Endothelial cell of umbilical vein (primary cell): ENCODE results near the gene ARHGEF12. TPM values are rescaled to one million over a fixed set of nuclear protein-coding genes. Genes with fewer than 3 reads are reported as not detected.

Source experiments
- BruUV-seq: library from RNA; stranded (reverse); fragments of 400-500 nt; replicated peaks from 2 replicates; lab custom pipeline; 2021; lab: Mats Ljungman, UMichigan
- CTCF ChIA-PET: fragments of 300-600, 350-600 bp; sonication (Branson Sonifier 250); formaldehyde crosslinking; loops from one replicate; lab custom pipeline; 2021; ENCODE audit warnings: antibody characterized with exemption, inconsistent platforms; lab: Charles Lee
- POLR2A ChIA-PET: fragments of 300-600, 350-600 bp; sonication (Branson Sonifier 250); formaldehyde crosslinking; loops from one replicate; lab custom pipeline; 2021; ENCODE audit warnings: antibody characterized with exemption, inconsistent platforms; lab: Charles Lee
- DNase-seq: peaks from one replicate; pipeline ENCODE4 v3.0.0-alpha.2; 2011; ENCODE audit warnings: low read depth, low spot score
- FAIRE-seq: peaks from 2 replicates; lab custom pipeline; 2011; peaks lifted over from hg19 to GRCh38; lab: Jason Lieb, UNC
- H2AFZ ChIP-seq: 2 replicates; pipeline ENCODE4 v1.6.0; 2012; ENCODE audit warnings: low read depth, low read length, control low read depth, inconsistent platforms
- H3K27ac ChIP-seq: 2 replicates; pipeline ENCODE4 v1.5.1; 2011; ENCODE audit warnings: low read depth, mild to moderate bottlenecking, control low read depth, low read length, moderate library complexity; ENCODE audit not compliant: insufficient read depth
- H3K27me3 ChIP-seq, 2 experiments: 2 replicates each; pipeline versions ENCODE4 v1.6.0 to v1.6.1; 2011; ENCODE audit warnings: low read length in 2 of 2, mixed read lengths in 1 of 2; ENCODE audit not compliant: control insufficient read depth in 2 of 2, insufficient read depth in 2 of 2
- H3K36me3 ChIP-seq, 2 experiments: 2 replicates in 1 of 2; 3 replicates in 1 of 2; pipeline ENCODE4 v1.5.1; 2011; ENCODE audit warnings: low read length in 2 of 2, mild to moderate bottlenecking in 1 of 2, moderate library complexity in 1 of 2; ENCODE audit not compliant: control insufficient read depth in 2 of 2, insufficient read depth in 2 of 2; ENCODE audit errors: extremely low read depth in 1 of 2
- H3K4me1 ChIP-seq: 3 replicates; pipeline ENCODE4 v1.5.1; 2011; ENCODE audit warnings: mild to moderate bottlenecking, low read length; ENCODE audit not compliant: control insufficient read depth, insufficient read depth; ENCODE audit errors: extremely low read depth
- H3K4me2 ChIP-seq: 2 replicates; pipeline ENCODE4 v1.6.1; 2011; ENCODE audit warnings: low read length, control low read depth, mixed read lengths; ENCODE audit not compliant: insufficient read depth
- H3K4me3 ChIP-seq, 3 experiments: fragments of 200-600 bp in 1 of 3; sonication (generic), shearing (Covaris generic) in 1 of 3; replicated peaks in 1 of 3; 2 replicates each; pipeline ENCODE4 v1.5.1; 2011 to 2016; ENCODE audit warnings: control low read depth in 3 of 3, low read length in 3 of 3, mild to moderate bottlenecking in 2 of 3, inconsistent platforms in 1 of 3, low read depth in 1 of 3, moderate library complexity in 1 of 3; ENCODE audit not compliant: insufficient read depth in 1 of 3
- H3K79me2 ChIP-seq: 2 replicates; pipeline ENCODE4 v1.6.0; 2012; ENCODE audit warnings: low read length, inconsistent platforms; ENCODE audit not compliant: control insufficient read depth, insufficient read depth
- H3K9ac ChIP-seq: replicated peaks from 2 replicates; pipeline ENCODE3; 2011; ENCODE audit warnings: low read length, control low read depth; ENCODE audit not compliant: insufficient read depth; ENCODE audit errors: extremely low read depth
- H3K9me1 ChIP-seq: replicated peaks from 3 replicates; pipeline ENCODE4 v1.6.0; 2011; ENCODE audit warnings: mild to moderate bottlenecking, low read length; ENCODE audit not compliant: control insufficient read depth, insufficient read depth; ENCODE audit errors: extremely low read depth
- H3K9me3 ChIP-seq: replicated peaks from 2 replicates; pipeline ENCODE4 v1.5.1; 2012; ENCODE audit warnings: low read length, inconsistent platforms; ENCODE audit not compliant: control insufficient read depth, insufficient read depth
- H4K20me1 ChIP-seq: replicated peaks from 2 replicates; pipeline ENCODE3; 2011; ENCODE audit warnings: mild to moderate bottlenecking, low read length; ENCODE audit not compliant: control insufficient read depth, insufficient read depth; ENCODE audit errors: extremely low read depth
- CTCF ChIP-seq, 2 donors: IDR thresholded peaks; 1 replicate in 1 of 2; 2 replicates in 1 of 2; pipeline ENCODE4 v1.5.1; 2011; ENCODE audit warnings: low read length in 2 of 2, mild to moderate bottlenecking in 2 of 2, moderate library complexity in 2 of 2, control low read depth in 1 of 2, inconsistent platforms in 1 of 2, low read depth in 1 of 2; ENCODE audit not compliant: insufficient read depth in 1 of 2; ENCODE audit errors: extremely low read depth in 1 of 2
- EZH2 ChIP-seq: IDR thresholded peaks from 2 replicates; pipeline ENCODE4 v1.6.1; 2012; ENCODE audit warnings: borderline replicate concordance, low read depth, mild to moderate bottlenecking, moderate library complexity, low read length, inconsistent platforms; ENCODE audit not compliant: severe bottlenecking
- FOS ChIP-seq: IDR thresholded peaks from 2 replicates; pipeline ENCODE4 v1.6.1; 2011; ENCODE audit warnings: mild to moderate bottlenecking, low read length, moderate library complexity, borderline replicate concordance; ENCODE audit not compliant: insufficient read depth
- GATA2 ChIP-seq: IDR thresholded peaks from 2 replicates; pipeline ENCODE4 v1.7.0; 2011; ENCODE audit warnings: low read depth, mild to moderate bottlenecking, moderate library complexity, mixed read lengths, low read length; ENCODE audit not compliant: insufficient read length, insufficient read depth
- JUN ChIP-seq: IDR thresholded peaks from 2 replicates; pipeline ENCODE4 v1.6.1; 2011; ENCODE audit warnings: borderline replicate concordance, low read depth; ENCODE audit not compliant: insufficient read length, insufficient read depth
- MYC ChIP-seq: IDR thresholded peaks from one replicate; pipeline ENCODE4 v1.6.1; 2011; ENCODE audit warnings: mild to moderate bottlenecking, low read depth, low read length
- POLR2A ChIP-seq: IDR thresholded peaks from 2 replicates; pipeline ENCODE4 v1.6.1; 2012; ENCODE audit warnings: low read depth, mild to moderate bottlenecking, control low read depth, low read length
- POLR2AphosphoS5 ChIP-seq: IDR thresholded peaks from 2 replicates; pipeline ENCODE4 v1.6.1; 2012; ENCODE audit warnings: low read depth, mild to moderate bottlenecking, control low read depth, low read length, moderate library complexity; ENCODE audit not compliant: insufficient read depth
- dilution Hi-C: fragments of 300-500 bp; cut with MboI; formaldehyde crosslinking; loops from one replicate; pipeline ENCODE4 v1.15.0; 2019; ENCODE audit warnings: low sequenced_read_pairs; ENCODE audit not compliant: extremely low pct_ligation_motif_present
- intact Hi-C: fragments of 100-400 bp; cut with micrococcal nuclease; formaldehyde crosslinking; loops from one replicate; pipeline ENCODE4 v1.10.0; 2022
- polyA plus RNA-seq, 4 experiments: library from polyadenylated mRNA; depleted of rRNA in 3 of 4; stranded (reverse) in 3 of 4; unstranded in 1 of 4; fragments of >200 nt; gene quantifications; 2 replicates each; pipeline versions ENCODE4 v1.2.1 to v1.2.3, GENCODE V29; 2011 to 2012; ENCODE audit warnings: missing spikeins in 1 of 4
- total RNA-seq: library from RNA; stranded (reverse); gene quantifications from 2 replicates; pipeline ENCODE4 v1.2.3, GENCODE V29; 2021
- TF ChIP-seq, protein P1 (sequence below): IDR thresholded peaks from 2 replicates; pipeline ENCODE4 v1.6.1; 2011; ENCODE audit not compliant: insufficient read depth, insufficient read length

Gene ARHGEF12
- total and polyA plus RNA-seq, 2 donors (not counting 3 experiments of a cell fraction or from before 2014, with no cell fraction given): 20.9 to 125 TPM

DNA sequence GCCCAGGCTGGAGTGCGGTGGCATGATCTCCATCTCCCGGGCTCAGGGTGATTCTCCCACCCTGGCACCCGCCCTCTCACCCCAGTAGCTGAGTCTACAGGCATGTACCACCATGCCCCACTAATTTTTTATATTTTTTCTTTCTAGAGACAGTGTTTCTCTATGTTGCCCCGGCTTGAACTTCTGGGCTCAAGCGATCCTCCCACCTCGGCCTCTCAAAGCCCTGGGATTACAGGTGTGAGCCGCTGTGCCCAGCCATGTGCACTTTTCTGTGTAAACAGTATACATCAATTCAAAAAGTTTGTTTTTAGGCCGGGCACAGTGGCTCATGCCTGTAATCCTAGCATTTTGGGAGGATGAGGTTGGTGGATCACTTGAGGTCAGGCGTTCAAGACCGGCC lies 190.0 kb downstream of the ARHGEF12 start:
- BruUV-seq: no TSS peak
- dilution Hi-C loops (no loop called here), intact Hi-C loops (no loop called here)
- DNase-seq (no peak), FAIRE-seq (no peak)
- ChIA-PET POLR2A (no interaction called here), CTCF (interaction anchor here (1.0 kb wide), 1 partner anchor 276 kb away, joined by 3 read pairs; no protein-coding TSS in a partner anchor)
- no peak overlapping the region for H3K4me3 ChIP-seq
- H3K27me3 ChIP-seq: peaks cover 0 to 2% of the 10 kb centered on the region in 2 experiments
- H3K27ac ChIP-seq: no peak overlapping the region
- H3K4me1 ChIP-seq: no peaks in the 10 kb centered on the region
- H3K9ac ChIP-seq: no peak overlapping the region
- no peaks in the 10 kb centered on the region for H3K9me3 ChIP-seq
- H2AFZ ChIP-seq: no peak overlapping the region
- H3K79me2 ChIP-seq: no peaks in the 10 kb centered on the region
- H3K4me2 ChIP-seq: no peak overlapping the region
- TF ChIP-seq GATA2 (no peak), FOS (no peak), POLR2A (no peak), JUN (no peak), CTCF (IDR thresholded peaks at IDR 0.05; ENCODE audit: extremely low read depth in 1 of 2, insufficient read depth in 1 of 2, low read depth in 1 of 2, low read length in 2 of 2) (no peak), POLR2AphosphoS5 (no peak), EZH2 (no peak), MYC (no peak)
- TF ChIP-seq, protein P1, sequence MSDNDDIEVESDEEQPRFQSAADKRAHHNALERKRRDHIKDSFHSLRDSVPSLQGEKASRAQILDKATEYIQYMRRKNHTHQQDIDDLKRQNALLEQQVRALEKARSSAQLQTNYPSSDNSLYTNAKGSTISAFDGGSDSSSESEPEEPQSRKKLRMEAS: no peak
- H4K20me1 ChIP-seq: no peaks in the 10 kb centered on the region
- no peaks in the 10 kb centered on the region for H3K36me3 ChIP-seq
- no peaks in the 10 kb centered on the region for H3K9me1 ChIP-seq
